ENCODE data around the gene DHODH. TPM values are rescaled to one million over a fixed set of nuclear protein-coding genes. Genes with fewer than 3 reads are reported as not detected.

Gene DHODH
- 4.8 and 5.2 TPM in 2 replicates for total RNA-seq

GRCh38 chr16:72008424-72009216 is at the start of gene DHODH:
DHODH (plus strand) TSS chr16:72008744; CDS start chr16:72008765, 21 bp downstream.

GRCh38 chr16:72054254-72054847 is 45.8 kb downstream of the DHODH start, which contains the start of gene HP:
HP (plus strand) TSS chr16:72054505; CDS start chr16:72054653, 148 bp downstream.

Other genes starting within 250 kb of the DHODH start
- 67.5 and 68.5 TPM in 2 replicates for gene AP1G1, start 199.9 kb upstream of the DHODH start, total RNA-seq
- gene ATXN1L, start 162.8 kb upstream of the DHODH start, total RNA-seq, result 7.3 TPM in 2 replicates
- 3.4 and 4.0 TPM in 2 replicates for gene ZNF821, start 124.6 kb upstream of the DHODH start, total RNA-seq
- 146 and 185 TPM in 2 replicates for gene IST1, start 113.2 kb upstream of the DHODH start, total RNA-seq
- not detected in 2 replicates for gene PKD1L3, start 8.3 kb upstream of the DHODH start, total RNA-seq
- gene HP, start 45.8 kb downstream of the DHODH start, total RNA-seq, result under 0.01 and 0.28 TPM in 2 replicates
- not detected in 2 replicates for gene HPR, start 54.5 kb downstream of the DHODH start, total RNA-seq
- 5.1 and 6.9 TPM in 2 replicates for gene TXNL4B, start 84.9 kb downstream of the DHODH start, total RNA-seq
- 64.8 and 93.7 TPM in 2 replicates for gene DHX38, start 85.1 kb downstream of the DHODH start, total RNA-seq
- under 0.01 TPM in 1 of 2 replicates, not detected in the other for gene PMFBP1, start 163.4 kb downstream of the DHODH start, total RNA-seq

Data from regular cardiac myocyte (primary cell).